Calu3 (cell line): ENCODE measurements around the gene CRYM. TPM values are rescaled to one million over a fixed set of nuclear protein-coding genes. Genes with fewer than 3 reads are reported as not detected.
A peak's percentile ranks its signal among the peaks of the same experiment; 100 is the strongest.

Experiments
- BruUV-seq: library from RNA; stranded (reverse); fragments of 400-500 nt; replicated peaks from 2 replicates; lab custom pipeline; 2021; lab: Mats Ljungman, UMichigan
- CTCF ChIA-PET: fragments of 300-600 bp; sonication (Branson Sonifier 250); formaldehyde crosslinking; loops from one replicate; lab custom pipeline; 2022; ENCODE audit warnings: antibody characterized with exemption; lab: Charles Lee
- DNase-seq: peaks from one replicate; pipeline ENCODE4 v3.0.0; 2022
- H3K27ac Mint-ChIP-seq: one replicate; pipeline ENCODE4 v1.8.0; 2022; ENCODE audit warnings: mixed read lengths; ENCODE audit not compliant: unreplicated experiment
- H3K27me3 Mint-ChIP-seq: one replicate; pipeline ENCODE4 v1.8.0; 2022; ENCODE audit warnings: mixed read lengths; ENCODE audit not compliant: unreplicated experiment
- H3K36me3 Mint-ChIP-seq: one replicate; pipeline ENCODE4 v1.8.0; 2022; ENCODE audit warnings: mild to moderate bottlenecking, moderate library complexity, mixed read lengths; ENCODE audit not compliant: insufficient read depth, unreplicated experiment
- H3K4me1 Mint-ChIP-seq: one replicate; pipeline ENCODE4 v1.8.0; 2022; ENCODE audit warnings: mild to moderate bottlenecking, low read depth, mixed read lengths; ENCODE audit not compliant: unreplicated experiment
- H3K4me3 Mint-ChIP-seq: one replicate; pipeline ENCODE4 v1.8.0; 2022; ENCODE audit warnings: mild to moderate bottlenecking, low read depth, moderate library complexity, mixed read lengths; ENCODE audit not compliant: unreplicated experiment
- H3K9me3 Mint-ChIP-seq: one replicate; pipeline ENCODE4 v1.8.0; 2022; ENCODE audit warnings: low read depth, mixed read lengths; ENCODE audit not compliant: unreplicated experiment
- intact Hi-C: fragments of 100-400 bp; cut with micrococcal nuclease; formaldehyde crosslinking; loops from one replicate; pipeline ENCODE4 v1.10.0; 2022; ENCODE audit not compliant: unreplicated experiment
- total RNA-seq: library from RNA; stranded (reverse); gene quantifications from 2 replicates; pipeline ENCODE4 v1.2.3, GENCODE V29; 2022
- TF ChIP-seq, protein P1 (sequence below): fragments of 200-600 bp; IDR thresholded peaks from one replicate; pipeline ENCODE4 v1.8.0; 2022; ENCODE audit warnings: antibody characterized with exemption; ENCODE audit not compliant: unreplicated experiment

Gene CRYM
- total RNA-seq, 1 experiment from 2014 or later = 4.1 TPM

GRCh38 chr16:21222495-21223337 lies 55.4 kb downstream of the CRYM start:
- DNase-seq = peak; percentile 12
- Mint-ChIP-seq H3K27me3 (no peaks in the 10 kb centered on the region), H3K9me3 (no peaks in the 10 kb centered on the region), H3K36me3 (no peaks in the 10 kb centered on the region), H3K27ac (no peak overlapping the region), H3K4me1 (peaks cover 21% of the 10 kb centered on the region), H3K4me3 (no peak overlapping the region)
- BruUV-seq = no TSS peak
- intact Hi-C loops = no loop called here
- TF ChIP-seq, protein P1, sequence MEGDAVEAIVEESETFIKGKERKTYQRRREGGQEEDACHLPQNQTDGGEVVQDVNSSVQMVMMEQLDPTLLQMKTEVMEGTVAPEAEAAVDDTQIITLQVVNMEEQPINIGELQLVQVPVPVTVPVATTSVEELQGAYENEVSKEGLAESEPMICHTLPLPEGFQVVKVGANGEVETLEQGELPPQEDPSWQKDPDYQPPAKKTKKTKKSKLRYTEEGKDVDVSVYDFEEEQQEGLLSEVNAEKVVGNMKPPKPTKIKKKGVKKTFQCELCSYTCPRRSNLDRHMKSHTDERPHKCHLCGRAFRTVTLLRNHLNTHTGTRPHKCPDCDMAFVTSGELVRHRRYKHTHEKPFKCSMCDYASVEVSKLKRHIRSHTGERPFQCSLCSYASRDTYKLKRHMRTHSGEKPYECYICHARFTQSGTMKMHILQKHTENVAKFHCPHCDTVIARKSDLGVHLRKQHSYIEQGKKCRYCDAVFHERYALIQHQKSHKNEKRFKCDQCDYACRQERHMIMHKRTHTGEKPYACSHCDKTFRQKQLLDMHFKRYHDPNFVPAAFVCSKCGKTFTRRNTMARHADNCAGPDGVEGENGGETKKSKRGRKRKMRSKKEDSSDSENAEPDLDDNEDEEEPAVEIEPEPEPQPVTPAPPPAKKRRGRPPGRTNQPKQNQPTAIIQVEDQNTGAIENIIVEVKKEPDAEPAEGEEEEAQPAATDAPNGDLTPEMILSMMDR = no peak
- CTCF ChIA-PET = no interaction called here

- Mint-ChIP-seq H3K4me1 (peaks cover 21% of the 10 kb centered on the region), H3K27me3 (no peaks in the 10 kb centered on the region), H3K4me3 (no peak overlapping the region), H3K36me3 (no peaks in the 10 kb centered on the region), H3K27ac (no peak overlapping the region), H3K9me3 (no peaks in the 10 kb centered on the region)
- CTCF ChIA-PET = interaction anchor here (0.8 kb wide), 1 partner anchor 25 kb away, joined by 3 read pairs; no protein-coding TSS in a partner anchor
- no peak for DNase-seq
- no TSS peak for BruUV-seq
- intact Hi-C loops = no loop called here
- TF ChIP-seq, protein P1 = no peak
Observed at GRCh38 chr16:21219551-21219950, 58.5 kb downstream of the CRYM start.

- Mint-ChIP-seq H3K4me3 (no peak overlapping the region), H3K4me1 (peaks cover 20% of the 10 kb centered on the region), H3K36me3 (no peaks in the 10 kb centered on the region), H3K9me3 (no peaks in the 10 kb centered on the region), H3K27ac (no peak overlapping the region), H3K27me3 (no peaks in the 10 kb centered on the region)
- CTCF ChIA-PET = no interaction called here
- BruUV-seq = no TSS peak
- intact Hi-C loops = no loop called here
- no peak for DNase-seq
- TF ChIP-seq, protein P1 = no peak
Observed at GRCh38 chr16:21218153-21218552, 59.9 kb downstream of the CRYM start.

DNA sequence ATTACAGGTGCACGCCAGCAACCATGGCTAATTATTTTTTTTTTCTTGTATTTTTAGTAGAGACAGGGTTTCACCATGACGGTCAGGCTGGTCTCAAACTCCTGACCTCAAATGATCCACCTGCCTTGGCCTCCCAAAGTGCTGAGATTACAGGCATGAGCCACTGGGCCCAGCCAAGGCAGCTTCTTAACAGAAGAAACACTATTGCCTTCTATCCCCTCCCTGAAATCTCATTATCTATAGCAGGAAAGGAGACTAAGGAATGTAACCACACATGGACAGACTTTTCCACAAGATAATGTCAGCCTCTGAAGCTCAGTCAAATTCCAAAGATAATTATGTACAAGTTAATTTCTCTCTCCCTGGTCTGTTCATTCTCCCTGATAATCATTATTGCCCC lies 61.0 kb downstream of the CRYM start:
- Mint-ChIP-seq H3K27me3 (no peaks in the 10 kb centered on the region), H3K27ac (no peak overlapping the region), H3K4me1 (peaks cover 9% of the 10 kb centered on the region), H3K36me3 (no peaks in the 10 kb centered on the region), H3K9me3 (no peaks in the 10 kb centered on the region), H3K4me3 (no peak overlapping the region)
- BruUV-seq = no TSS peak
- intact Hi-C loops = no loop called here
- no peak for DNase-seq
- TF ChIP-seq, protein P1 = no peak
- CTCF ChIA-PET = interaction anchor here (0.7 kb wide), 1 partner anchor 1820 kb away, joined by 5 read pairs; no protein-coding TSS in a partner anchor
